Posterior vena cava (tissue), 2 donors: ENCODE measurements around the gene RIMBP2. TPM values are rescaled to one million over a fixed set of nuclear protein-coding genes. Genes with fewer than 3 reads are reported as not detected.
"Not testable (repeated sequence)": the region's sequence is repeated elsewhere in the genome, so short reads cannot be mapped to it uniquely, and the experiment has no call there.

Experiments
- DNase-seq: peaks from one replicate; pipeline ENCODE4 v3.0.0-alpha.2; 2020; ENCODE audit warnings: low spot score
- intact Hi-C, 2 donors: fragments of 100-400 bp; cut with DNase I; formaldehyde crosslinking; loops; one replicate each; pipeline versions ENCODE4 v1.14.1 to v1.14.2; 2022 to 2023
- long read RNA-seq, 2 donors: library from polyadenylated mRNA; unstranded; transcript quantifications; one replicate each; pipeline ENCODE4 v2.0.0, GENCODE V29; 2020 to 2021
- total RNA-seq, 2 donors: library from RNA; stranded (reverse); fragmentation: NEBNext Ultra II Directional; extraction: Animal tissue kit (Norgen Biotek cat#: 25700); gene quantifications; one replicate each; pipeline ENCODE4 v1.2.1, GENCODE V29; 2021
- donor health status: DM: yes; HTN: yes; CAD: no.
- donor health status: DM: yes; HTN: yes; CAD: no.

RIMBP2 gene
- 1 to 10 TPM; 1.3 to 1.7 TPM for total RNA-seq
- long read RNA-seq, donor 1, partial matches to known transcripts = 0 of 1 reads
- long read RNA-seq, donor 1, other reads (novel, unspliced or antisense) = 1 of 1 reads
- long read RNA-seq, donor 2 = 0 reads

- peak; percentile 32 for DNase-seq
- intact Hi-C loops = no loop called here
Measured at GRCh38 chr12:130715998-130716968, at the start of gene RIMBP2. RIMBP2 (minus strand) TSS chr12:130716299; CDS start chr12:130479013, 237,286 bp downstream.

- no peak for DNase-seq
- intact Hi-C loops = no loop called here
Measured at GRCh38 chr12:130765186-130765659, 49.1 kb upstream of the RIMBP2 start.

GRCh38 chr12:130764475-130765185 is 48.5 kb upstream of the RIMBP2 start:
- DNase-seq = no peak
- intact Hi-C loops = no loop called here

GRCh38 chr12:130764073-130764472 is 48.0 kb upstream of the RIMBP2 start:
- intact Hi-C loops = no loop called here
- no peak for DNase-seq

GRCh38 chr12:130762319-130762675 is 46.2 kb upstream of the RIMBP2 start:
- DNase-seq = peak; percentile 72
- intact Hi-C loops = no loop called here

- intact Hi-C loops = no loop called here
- peak; percentile 81 for DNase-seq
Measured at GRCh38 chr12:130761537-130762318, 45.6 kb upstream of the RIMBP2 start.

- DNase-seq = peak; percentile 14
- intact Hi-C loops = no loop called here
Measured at GRCh38 chr12:130754234-130754901, 38.3 kb upstream of the RIMBP2 start.

- DNase-seq = peak; percentile 58
- intact Hi-C loops = no loop called here
Measured at GRCh38 chr12:130752692-130753230, 36.7 kb upstream of the RIMBP2 start.

- DNase-seq = peak; percentile 16
- intact Hi-C loops = not testable (repeated sequence)
Measured at GRCh38 chr12:130752037-130752436, 35.9 kb upstream of the RIMBP2 start.

- intact Hi-C loops = loop anchor here (5.0 to 10.0 kb wide), 3 partner anchors 694 to 814 kb away; no protein-coding TSS in a partner anchor
- no peak for DNase-seq
Measured at GRCh38 chr12:130748786-130749185, 32.7 kb upstream of the RIMBP2 start.

GRCh38 chr12:130747867-130748740 is 32.0 kb upstream of the RIMBP2 start:
- intact Hi-C loops = loop anchor here (5.0 to 10.0 kb wide), 3 partner anchors 694 to 813 kb away; no protein-coding TSS in a partner anchor
- DNase-seq = peak; percentile 95

- no peak for DNase-seq
- intact Hi-C loops = loop anchor here (5.0 to 10.0 kb wide), 3 partner anchors 696 to 812 kb away; no protein-coding TSS in a partner anchor
Measured at GRCh38 chr12:130746546-130746945, 30.4 kb upstream of the RIMBP2 start.

- intact Hi-C loops = loop anchor here (5.0 to 10.0 kb wide), 3 partner anchors 696 to 811 kb away; no protein-coding TSS in a partner anchor
Measured at GRCh38 chr12:130745921-130746320, 29.8 kb upstream of the RIMBP2 start.

GRCh38 chr12:130744274-130744673 is 28.2 kb upstream of the RIMBP2 start:
- no peak for DNase-seq

More at GRCh38 chr12:130745921-130746320, 29.8 kb upstream of the RIMBP2 start:
- no peak for DNase-seq

GRCh38 chr12:130743606-130744005 is 27.5 kb upstream of the RIMBP2 start:
- DNase-seq = no peak
- intact Hi-C loops = loop anchor here in 1 of 2 donors (10.0 kb wide), 1 partner anchor 809 kb away; no protein-coding TSS in a partner anchor

More at GRCh38 chr12:130744274-130744673, 28.2 kb upstream of the RIMBP2 start:
- intact Hi-C loops = loop anchor here in 1 of 2 donors (10.0 kb wide), 1 partner anchor 809 kb away; no protein-coding TSS in a partner anchor

GRCh38 chr12:130743176-130743575 is 27.1 kb upstream of the RIMBP2 start:
- no peak for DNase-seq
- intact Hi-C loops = loop anchor here in 1 of 2 donors (10.0 kb wide), 1 partner anchor 808 kb away; no protein-coding TSS in a partner anchor

- DNase-seq = no peak
- intact Hi-C loops = loop anchor here in 1 of 2 donors (10.0 kb wide), 1 partner anchor 808 kb away; no protein-coding TSS in a partner anchor
Measured at GRCh38 chr12:130742716-130743115, 26.6 kb upstream of the RIMBP2 start.
